Hepatocyte (in vitro differentiated cells): ENCODE data around the gene EDARADD. TPM values are rescaled to one million over a fixed set of nuclear protein-coding genes. Genes with fewer than 3 reads are reported as not detected.
"Not testable (repeated sequence)": the region's sequence is repeated elsewhere in the genome, so short reads cannot be mapped to it uniquely, and the experiment has no call there.

ENCODE experiments used
- DNase-seq: peaks from one replicate; pipeline ENCODE4 v3.0.0-alpha.2; 2016; ENCODE audit warnings: low spot score
- H2AFZ ChIP-seq: fragments of 200-600 bp; sonication (generic); 2 replicates; pipeline ENCODE4 v1.6.0; 2016; ENCODE audit warnings: antibody characterized with exemption, mild to moderate bottlenecking
- H3K27ac ChIP-seq: fragments of 200-600 bp; sonication (generic); 2 replicates; pipeline ENCODE4 v1.5.1; 2016; ENCODE audit warnings: mild to moderate bottlenecking
- H3K27me3 ChIP-seq: fragments of 200-600 bp; sonication (generic); 2 replicates; pipeline ENCODE4 v1.6.1; 2016
- H3K36me3 ChIP-seq: fragments of 200-600 bp; sonication (generic); replicated peaks from 2 replicates; pipeline ENCODE4 v1.5.1; 2016; ENCODE audit warnings: low read depth; ENCODE audit not compliant: insufficient read depth
- H3K4me1 ChIP-seq: fragments of 200-600 bp; sonication (generic); 2 replicates; pipeline ENCODE4 v1.5.1; 2016; ENCODE audit warnings: mild to moderate bottlenecking, moderate library complexity; ENCODE audit not compliant: insufficient read depth
- H3K4me2 ChIP-seq: fragments of 200-600 bp; sonication (generic); 2 replicates; pipeline ENCODE4 v1.6.0; 2016
- H3K4me3 ChIP-seq: fragments of 200-600 bp; sonication (generic); 2 replicates; pipeline ENCODE4 v1.5.1; 2016; ENCODE audit warnings: mild to moderate bottlenecking
- H3K79me2 ChIP-seq: fragments of 200-600 bp; sonication (generic); 2 replicates; pipeline ENCODE4 v1.6.0; 2017; ENCODE audit warnings: mild to moderate bottlenecking
- H3K9me2 ChIP-seq: fragments of 200-600 bp; sonication (generic); replicated peaks from 2 replicates; pipeline ENCODE4 v1.6.0; 2017; ENCODE audit warnings: mild to moderate bottlenecking; ENCODE audit not compliant: insufficient read depth
- H3K9me3 ChIP-seq: fragments of 200-600 bp; sonication (generic); 2 replicates; pipeline ENCODE4 v1.5.1; 2016; ENCODE audit warnings: low read depth, mild to moderate bottlenecking
- H4K20me1 ChIP-seq: fragments of 200-600 bp; sonication (generic); 2 replicates; pipeline ENCODE4 v1.6.0; 2016; ENCODE audit warnings: mild to moderate bottlenecking; ENCODE audit not compliant: insufficient read depth, poor library complexity, severe bottlenecking
- CTCF ChIP-seq: fragments of 200-600 bp; sonication (generic); IDR thresholded peaks from 2 replicates; pipeline ENCODE4 v1.5.1; 2016; ENCODE audit warnings: antibody characterized with exemption, mild to moderate bottlenecking; ENCODE audit not compliant: poor library complexity
- EZH2 ChIP-seq: fragments of 200-600 bp; sonication (generic); IDR thresholded peaks from 2 replicates; pipeline ENCODE4 v1.6.1; 2016; ENCODE audit warnings: antibody characterized with exemption, mild to moderate bottlenecking, borderline replicate concordance
- EZH2phosphoT487 ChIP-seq: fragments of 200-600 bp; sonication (generic); IDR thresholded peaks from one replicate; pipeline ENCODE4 v1.6.1; 2018; ENCODE audit warnings: antibody characterized with exemption, mild to moderate bottlenecking, low read depth, moderate library complexity; ENCODE audit not compliant: unreplicated experiment, severe bottlenecking
- whole genome bisulfite sequencing: methylation state at CpG from one replicate; pipeline ENCODE4 v1.1.6; 2016; ENCODE audit warnings: low lambda C conversion rate; ENCODE audit errors: missing lambda C conversion rate; 5-methylcytosine and 5-hydroxymethylcytosine counted together
- polyA plus RNA-seq: library from polyadenylated mRNA; unstranded; fragments of >200 nt; fragmentation: Nextera tagmentation; extraction: Ambion mirVana; gene quantifications from 2 replicates; pipeline ENCODE4 v1.2.1, GENCODE V29; 2016
- total RNA-seq: library from RNA; depleted of rRNA; stranded (reverse); fragments of >200 nt; gene quantifications from 2 replicates; pipeline ENCODE4 v1.2.3, GENCODE V29; 2014

Gene EDARADD
- total and polyA plus RNA-seq, 2 experiments from 2014 or later = 1.7 to 4.5 TPM

DNA sequence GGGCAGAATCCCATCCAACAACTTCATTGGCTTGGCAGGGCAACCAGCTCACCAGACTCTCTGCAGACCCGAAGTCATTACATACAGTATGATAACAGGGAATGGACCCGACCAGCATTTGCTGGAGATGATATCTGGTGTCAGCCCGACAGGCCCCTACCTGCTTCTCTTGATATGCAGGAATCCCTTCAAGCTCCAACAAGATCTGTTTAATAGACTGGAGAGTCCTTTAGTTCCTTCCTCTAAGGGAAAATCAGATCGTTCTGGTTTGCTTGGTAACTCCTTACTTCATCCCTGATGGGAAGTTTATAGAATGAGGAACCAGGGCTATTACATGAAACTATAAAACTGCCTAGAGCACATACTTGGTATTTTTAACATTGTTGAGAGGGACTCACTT is 61.2 kb downstream of the EDARADD start:
- Histone ChIP-seq H3K4me2 (no peak overlapping the region), H3K4me1 (no peaks in the 10 kb centered on the region), H4K20me1 (no peaks in the 10 kb centered on the region), H3K27me3 (no peaks in the 10 kb centered on the region), H3K27ac (no peak overlapping the region), H3K4me3 (no peak overlapping the region), H2AFZ (no peak overlapping the region), H3K9me3 (no peaks in the 10 kb centered on the region), H3K9me2 (no peaks in the 10 kb centered on the region), H3K36me3 (no peaks in the 10 kb centered on the region), H3K79me2 (no peaks in the 10 kb centered on the region)
- TF ChIP-seq EZH2phosphoT487 (no peak), CTCF (no peak), EZH2 (no peak)
- no peak for DNase-seq
- 77% methylated on average over 4 of the region's 4 CpGs for WGBS

- DNase-seq = no peak
- no peaks in the 10 kb centered on the region for H4K20me1 ChIP-seq
- H3K4me1 ChIP-seq = no peaks in the 10 kb centered on the region
- no peaks in the 10 kb centered on the region for H3K36me3 ChIP-seq
- no peak overlapping the region for H3K27ac ChIP-seq
- H3K79me2 ChIP-seq = no peaks in the 10 kb centered on the region
- WGBS = 90% methylated on average over 2 of the region's 2 CpGs
- H3K4me3 ChIP-seq = no peak overlapping the region
- no peak overlapping the region for H3K4me2 ChIP-seq
- H3K27me3 ChIP-seq = no peaks in the 10 kb centered on the region
- H3K9me2 ChIP-seq = no peaks in the 10 kb centered on the region
- H3K9me3 ChIP-seq = no peaks in the 10 kb centered on the region
- TF ChIP-seq EZH2phosphoT487 (no peak), EZH2 (no peak), CTCF (no peak)
- H2AFZ ChIP-seq = no peak overlapping the region
These were observed 63.7 kb downstream of the EDARADD start for GRCh38 chr1:236457775-236458174.

- H3K9me2 ChIP-seq = no peaks in the 10 kb centered on the region
- no peak overlapping the region for H3K4me2 ChIP-seq
- no peak overlapping the region for H3K27ac ChIP-seq
- no peaks in the 10 kb centered on the region for H3K36me3 ChIP-seq
- H3K4me1 ChIP-seq = no peaks in the 10 kb centered on the region
- H3K4me3 ChIP-seq = no peak overlapping the region
- no peaks in the 10 kb centered on the region for H3K9me3 ChIP-seq
- H3K79me2 ChIP-seq = no peaks in the 10 kb centered on the region
- no peaks in the 10 kb centered on the region for H3K27me3 ChIP-seq
- WGBS = 91% methylated on average over 4 of the region's 4 CpGs
- no peak for DNase-seq
- H2AFZ ChIP-seq = no peak overlapping the region
- no peaks in the 10 kb centered on the region for H4K20me1 ChIP-seq
- TF ChIP-seq EZH2phosphoT487 (no peak), CTCF (no peak), EZH2 (no peak)
These were observed 64.9 kb downstream of the EDARADD start for GRCh38 chr1:236458996-236459395.

DNA sequence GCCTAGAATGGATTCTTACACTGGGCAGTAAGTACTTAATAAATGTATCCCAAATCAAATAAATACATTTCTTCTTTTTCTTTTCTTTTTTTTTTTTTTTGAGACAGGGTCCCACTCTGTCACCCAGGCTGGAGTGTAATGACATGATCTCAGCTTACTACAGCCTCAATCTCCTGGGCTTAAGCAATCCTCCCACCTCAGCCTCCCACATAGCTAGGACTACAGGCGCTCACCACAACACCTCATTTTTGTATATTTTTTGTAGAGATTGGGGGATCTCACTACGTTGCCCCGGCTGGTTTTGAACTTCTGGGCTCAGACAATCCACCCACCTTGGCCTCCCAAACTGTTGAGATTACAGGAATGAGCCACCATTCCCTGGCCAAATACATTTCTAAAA is 66.0 kb downstream of the EDARADD start:
- no peak overlapping the region for H2AFZ ChIP-seq
- H3K27me3 ChIP-seq = no peaks in the 10 kb centered on the region
- H3K27ac ChIP-seq = no peak overlapping the region
- no peaks in the 10 kb centered on the region for H3K9me2 ChIP-seq
- no peak overlapping the region for H3K4me3 ChIP-seq
- no peaks in the 10 kb centered on the region for H4K20me1 ChIP-seq
- no peaks in the 10 kb centered on the region for H3K4me1 ChIP-seq
- no peak overlapping the region for H3K4me2 ChIP-seq
- no peaks in the 10 kb centered on the region for H3K36me3 ChIP-seq
- H3K79me2 ChIP-seq = no peaks in the 10 kb centered on the region
- 96% methylated on average over 3 of the region's 3 CpGs for WGBS
- H3K9me3 ChIP-seq = no peaks in the 10 kb centered on the region
- TF ChIP-seq CTCF (no peak), EZH2phosphoT487 (no peak)
- no peak for DNase-seq

DNA sequence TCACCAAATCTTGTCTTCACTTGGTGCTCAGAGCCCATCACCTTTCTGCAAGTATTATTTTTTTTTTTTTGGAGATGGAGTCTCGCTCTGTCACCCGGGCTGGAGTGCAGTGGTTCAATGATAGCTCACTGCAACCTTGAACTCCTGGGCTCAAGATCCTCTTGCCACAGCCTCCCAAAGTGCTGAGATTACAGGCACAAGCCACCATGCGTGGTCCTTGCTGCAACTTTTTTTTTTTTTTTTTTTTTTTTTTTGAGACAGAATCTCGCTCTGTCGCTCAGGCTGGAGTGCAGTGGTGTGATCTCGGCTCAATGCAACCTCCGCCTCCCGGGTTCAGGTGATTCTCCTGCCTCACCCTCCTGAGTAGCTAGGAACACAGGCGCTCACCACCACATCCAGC is 70.1 kb downstream of the EDARADD start:
- 98% methylated on average over 7 of the region's 9 CpGs for WGBS
- H3K9me3 ChIP-seq, H3K4me1 ChIP-seq, H3K27me3 ChIP-seq, H3K9me2 ChIP-seq, H2AFZ ChIP-seq, H3K27ac ChIP-seq, H3K79me2 ChIP-seq, H4K20me1 ChIP-seq, H3K36me3 ChIP-seq, DNase-seq, H3K4me2 ChIP-seq, H3K4me3 ChIP-seq: not testable (repeated sequence)
